HepG2 (cell line): ENCODE results near the gene MIA2. TPM values are rescaled to one million over a fixed set of nuclear protein-coding genes. Genes with fewer than 3 reads are reported as not detected.

Experiments
- ATF4 ChIP-seq, 2 experiments: fragments of 450-650 bp in 1 of 2; sonication (generic) in 1 of 2; formaldehyde crosslinking; IDR thresholded peaks; 2 replicates each; pipeline versions ENCODE4 v1.5.0 to v1.8.0; 2020 to 2022; ENCODE audit warnings: mild to moderate bottlenecking in 1 of 2, missing genetic modification reagents in 1 of 2
- BCLAF1 ChIP-seq: fragments of 450-650 bp; IDR thresholded peaks from 2 replicates; pipeline ENCODE4 v1.6.1; 2017; ENCODE audit warnings: mild to moderate bottlenecking
- MXD4 ChIP-seq: IDR thresholded peaks from 2 replicates; pipeline ENCODE4 v1.6.1; 2016; ENCODE audit warnings: mild to moderate bottlenecking, missing biosample characterization, missing genetic modification reagents
- RBM22 ChIP-seq: fragments of 200-400 bp; formaldehyde crosslinking; optimal IDR thresholded peaks from 2 replicates; pipeline ENCODE3; 2017; ENCODE audit warnings: mild to moderate bottlenecking, low read length, moderate library complexity
- ZHX2 ChIP-seq, 2 experiments: sonication (generic) in 1 of 2; formaldehyde crosslinking in 1 of 2; IDR thresholded peaks; 2 replicates each; pipeline versions ENCODE4 v1.6.1 to v1.9.0; 2014 to 2022; ENCODE audit warnings: antibody characterized with exemption in 1 of 2, borderline replicate concordance in 1 of 2, inconsistent platforms in 1 of 2, low read depth in 1 of 2, missing genetic modification reagents in 1 of 2
- ZNF230 ChIP-seq: sonication (generic); formaldehyde crosslinking; IDR thresholded peaks from 2 replicates; pipeline ENCODE4 v1.4.0; 2020; ENCODE audit warnings: mild to moderate bottlenecking, missing genetic modification reagents
- ZNF318 ChIP-seq: sonication (generic); formaldehyde crosslinking; IDR thresholded peaks from 2 replicates; pipeline ENCODE4 v1.4.0; 2020; ENCODE audit warnings: mild to moderate bottlenecking, missing genetic modification reagents
- ZNF460 ChIP-seq: sonication (generic); formaldehyde crosslinking; IDR thresholded peaks from 2 replicates; pipeline ENCODE4 v1.5.1; 2020; ENCODE audit warnings: missing genetic modification reagents, mild to moderate bottlenecking, borderline replicate concordance
- ZNF614 ChIP-seq: IDR thresholded peaks from 2 replicates; pipeline ENCODE4 v1.6.1; 2018; ENCODE audit warnings: missing biosample characterization, missing genetic modification reagents, inconsistent platforms, borderline replicate concordance
- ZNF790 ChIP-seq: sonication (generic); formaldehyde crosslinking; IDR thresholded peaks from 2 replicates; pipeline ENCODE4 v1.8.0; 2022; ENCODE audit warnings: missing genetic modification reagents, mild to moderate bottlenecking, borderline replicate concordance
- polyA plus RNA-seq, 8 experiments: library from polyadenylated mRNA; depleted of rRNA in 3 of 8; stranded (reverse) in 7 of 8; unstranded in 1 of 8; fragments of >200 nt; fragmentation: Illumina TruSeq in 4 of 8; extraction: Trizol in 4 of 8; gene quantifications; 2 replicates each; pipeline versions ENCODE4 v1.2.1 to v1.2.3, GENCODE V29; 2011 to 2016; ENCODE audit warnings: low read depth in 4 of 8, missing spikeins in 1 of 8, mixed read lengths in 1 of 8; ENCODE audit not compliant: insufficient read depth in 1 of 8
- total RNA-seq, 5 experiments: library from RNA; depleted of rRNA; stranded (reverse); fragments of >200 nt; fragmentation: Illumina TruSeq; extraction: Trizol; gene quantifications; 2 replicates each; pipeline ENCODE4 v1.2.3, GENCODE V29; 2016; ENCODE audit warnings: low read depth in 1 of 5

Gene MIA2
- total and polyA plus RNA-seq, 2 of the 13 experiments (the other 11 are each of a cell fraction or from before 2014, with no cell fraction given): 134 to 158 TPM

DNA sequence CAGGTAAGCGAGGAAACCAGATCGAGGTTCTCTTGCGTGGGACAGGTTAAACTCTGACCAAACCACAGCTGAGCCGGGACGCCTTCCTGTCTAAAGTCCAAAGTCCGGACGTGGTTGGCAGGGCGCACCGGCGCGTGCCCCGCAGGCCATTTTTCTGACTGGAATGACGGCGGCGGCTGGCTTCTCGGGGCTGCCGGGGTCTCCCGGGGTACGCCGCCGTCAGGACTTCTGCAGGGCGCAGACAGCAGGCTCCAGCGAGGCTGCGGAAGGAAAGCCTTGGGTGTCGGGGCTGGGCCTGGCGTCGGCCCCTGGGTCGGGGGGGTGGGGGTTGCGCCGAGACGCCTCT lies 32.8 kb downstream of the MIA2 start (continued):
- TF ChIP-seq ZHX2 (IDR thresholded peaks at IDR 0.05; ENCODE audit: low read depth): peak; percentile 96
- peak; percentile 97 for TF ChIP-seq ZHX2 (CRISPR knock-in tag; IDR thresholded peaks at IDR 0.05; ENCODE audit: borderline replicate concordance)
- peak in 1 of 2 experiments; percentile 87; a peak in 2 of 4 replicates for TF ChIP-seq ATF4 (CRISPR knock-in tag; IDR thresholded peaks at IDR 0.05)
- TF ChIP-seq ZNF318 (CRISPR knock-in tag): peak; percentile 92; the same call in 1 of the 2 replicates
- TF ChIP-seq ZNF614: peak; percentile 91
- TF ChIP-seq RBM22: no peak
- TF ChIP-seq ZNF460 (CRISPR knock-in tag): peak; percentile 58; the same call in 1 of the 2 replicates
- no peak for TF ChIP-seq BCLAF1
- no peak; the same call in 1 of the 2 replicates for TF ChIP-seq ZNF790 (CRISPR knock-in tag)
- TF ChIP-seq ZNF230 (CRISPR knock-in tag): peak; percentile 99
- TF ChIP-seq MXD4 (CRISPR knock-in tag): peak; percentile 95; the same call in 1 of the 2 replicates
